GM23248 (cell line): ENCODE results near the gene ASCL2. TPM values are rescaled to one million over a fixed set of nuclear protein-coding genes. Genes with fewer than 3 reads are reported as not detected.
"Not testable (repeated sequence)": the region's sequence is repeated elsewhere in the genome, so short reads cannot be mapped to it uniquely, and the experiment has no call there.

Source experiments
- DNase-seq: peaks from one replicate; pipeline ENCODE4 v3.0.0-alpha.2; 2015
- H2AFZ ChIP-seq: fragments of 200-600 bp; sonication (generic); 2 replicates; pipeline ENCODE4 v1.6.1; 2016; ENCODE audit warnings: antibody characterized with exemption
- H3F3A ChIP-seq: fragments of 200-600 bp; sonication (generic); 2 replicates; pipeline ENCODE4 v1.6.1; 2016; ENCODE audit warnings: mild to moderate bottlenecking, antibody characterized with exemption, mixed run types; ENCODE audit not compliant: insufficient read depth
- H3K27ac ChIP-seq: fragments of 200-600 bp; sonication (generic); 2 replicates; pipeline ENCODE4 v1.5.1; 2016; ENCODE audit warnings: mild to moderate bottlenecking
- H3K27me3 ChIP-seq: fragments of 200-600 bp; sonication (generic); replicated peaks from 2 replicates; pipeline ENCODE4 v1.6.1; 2016; ENCODE audit warnings: mild to moderate bottlenecking; ENCODE audit not compliant: insufficient read depth
- H3K36me3 ChIP-seq: fragments of 200-600 bp; sonication (generic); 2 replicates; pipeline ENCODE4 v1.6.1; 2016; ENCODE audit warnings: low read depth, mild to moderate bottlenecking
- H3K4me1 ChIP-seq: fragments of 200-600 bp; sonication (generic); 2 replicates; pipeline ENCODE4 v1.6.1; 2016; ENCODE audit warnings: mild to moderate bottlenecking; ENCODE audit not compliant: insufficient read depth
- H3K4me2 ChIP-seq: fragments of 200-600 bp; sonication (generic); one replicate; pipeline ENCODE4 v1.6.1; 2016; ENCODE audit warnings: mild to moderate bottlenecking; ENCODE audit not compliant: unreplicated experiment
- H3K4me3 ChIP-seq: fragments of 200-600 bp; sonication (generic); 2 replicates; pipeline ENCODE4 v1.5.1; 2016; ENCODE audit warnings: mild to moderate bottlenecking
- H3K79me2 ChIP-seq: fragments of 200-600 bp; sonication (generic); 2 replicates; pipeline ENCODE4 v1.6.1; 2016; ENCODE audit warnings: mild to moderate bottlenecking; ENCODE audit not compliant: insufficient read depth
- H3K9ac ChIP-seq: fragments of 200-600 bp; sonication (generic); 2 replicates; pipeline ENCODE4 v1.6.1; 2016; ENCODE audit warnings: mild to moderate bottlenecking
- H3K9me2 ChIP-seq: fragments of 200-600 bp; sonication (generic); 2 replicates; pipeline ENCODE4 v1.6.1; 2016; ENCODE audit warnings: mixed run types, mild to moderate bottlenecking, moderate library complexity; ENCODE audit not compliant: insufficient read depth
- H3K9me3 ChIP-seq: fragments of 200-600 bp; sonication (generic); one replicate; pipeline ENCODE4 v1.6.1; 2017; ENCODE audit warnings: low read depth
- H4K20me1 ChIP-seq: fragments of 200-600 bp; sonication (generic); 2 replicates; pipeline ENCODE4 v1.6.0; 2016; ENCODE audit not compliant: insufficient read depth
- EZH2 ChIP-seq: fragments of 200-600 bp; sonication (generic); IDR thresholded peaks from 2 replicates; pipeline ENCODE4 v1.6.1; 2018; ENCODE audit warnings: antibody characterized with exemption, mild to moderate bottlenecking; ENCODE audit not compliant: insufficient read depth, poor library complexity, severe bottlenecking
- EZH2phosphoT487 ChIP-seq: fragments of 200-600 bp; sonication (generic); IDR thresholded peaks from 2 replicates; pipeline ENCODE4 v1.6.1; 2018; ENCODE audit warnings: antibody characterized with exemption, moderate library complexity, mild to moderate bottlenecking, low read depth; ENCODE audit not compliant: insufficient read depth
- WGBS, 2 experiments: methylation state at CpG; one replicate each; pipeline ENCODE4 v1.1.6; 2015 to 2017; ENCODE audit warnings: low lambda C conversion rate in 2 of 2, low coverage in 1 of 2; ENCODE audit errors: missing lambda C conversion rate in 2 of 2; 5-methylcytosine and 5-hydroxymethylcytosine counted together
- in situ Hi-C: fragments of 300-500 bp; cut with MboI; formaldehyde crosslinking; loops from 2 replicates; pipeline ENCODE4 v1.15.0; 2020
- polyA plus RNA-seq: library from polyadenylated mRNA; unstranded; fragments of >200 nt; fragmentation: Nextera tagmentation; extraction: Ambion mirVana; gene quantifications from 2 replicates; pipeline ENCODE4 v1.2.1, GENCODE V29; 2016
- total RNA-seq: library from RNA; depleted of rRNA; stranded (reverse); fragments of >200 nt; shearing (Covaris generic); gene quantifications from 2 replicates; pipeline ENCODE4 v1.2.3, GENCODE V29; 2014

ASCL2 gene
- total and polyA plus RNA-seq, 2 experiments from 2014 or later = not detected

GRCh38 chr11:2290351-2290841, 20.0 kb upstream of the ASCL2 start:
- no peak overlapping the region for H3K4me3 ChIP-seq
- no peaks in the 10 kb centered on the region for H3K4me1 ChIP-seq
- TF ChIP-seq EZH2 (no peak), EZH2phosphoT487 (no peak)
- H3K9ac ChIP-seq = no peak overlapping the region
- H3F3A ChIP-seq = no peaks in the 10 kb centered on the region
- H3K9me2 ChIP-seq = no peaks in the 10 kb centered on the region
- H3K36me3 ChIP-seq = no peaks in the 10 kb centered on the region
- H2AFZ ChIP-seq = no peak overlapping the region
- no peak overlapping the region for H3K27ac ChIP-seq
- 3 to 5% methylated on average over 8 to 10 of the region's 10 CpGs for WGBS, 2 experiments
- H4K20me1 ChIP-seq = no peaks in the 10 kb centered on the region
- peaks cover 33% of the 10 kb centered on the region for H3K27me3 ChIP-seq
- no peaks in the 10 kb centered on the region for H3K9me3 ChIP-seq
- in situ Hi-C loops = loop anchor here (10.0 to 25.0 kb wide), 2 partner anchors 103 to 134 kb away; no protein-coding TSS in a partner anchor
- DNase-seq = no peak
- H3K79me2 ChIP-seq = no peaks in the 10 kb centered on the region
- no peak overlapping the region for H3K4me2 ChIP-seq

- Histone ChIP-seq H3K79me2 (no peaks in the 10 kb centered on the region), H3K9me2 (no peaks in the 10 kb centered on the region), H3K4me3 (no peak overlapping the region), H3K9me3 (no peaks in the 10 kb centered on the region), H4K20me1 (no peaks in the 10 kb centered on the region), H2AFZ (no peak overlapping the region), H3K4me2 (no peak overlapping the region), H3K27ac (no peak overlapping the region), H3F3A (no peaks in the 10 kb centered on the region), H3K27me3 (peaks cover 38% of the 10 kb centered on the region), H3K4me1 (no peaks in the 10 kb centered on the region), H3K9ac (no peak overlapping the region), H3K36me3 (no peaks in the 10 kb centered on the region)
- TF ChIP-seq EZH2phosphoT487 (no peak), EZH2 (no peak)
- in situ Hi-C loops = loop anchor here (10.0 to 25.0 kb wide), 2 partner anchors 103 to 135 kb away; no protein-coding TSS in a partner anchor
- WGBS, 2 experiments = 39 to 40% methylated on average over 10 of the region's 10 CpGs
- no peak for DNase-seq
These were observed 19.5 kb upstream of the ASCL2 start for GRCh38 chr11:2289859-2290258.

GRCh38 chr11:2289350-2289749, 19.0 kb upstream of the ASCL2 start:
- H3K9ac ChIP-seq = no peak overlapping the region
- H3K4me3 ChIP-seq = no peak overlapping the region
- no peak for DNase-seq
- no peaks in the 10 kb centered on the region for H3K9me2 ChIP-seq
- no peak overlapping the region for H3K4me2 ChIP-seq
- no peaks in the 10 kb centered on the region for H4K20me1 ChIP-seq
- H3K27ac ChIP-seq = no peak overlapping the region
- H3K36me3 ChIP-seq = no peaks in the 10 kb centered on the region
- peaks cover 40% of the 10 kb centered on the region for H3K27me3 ChIP-seq
- no peak overlapping the region for H2AFZ ChIP-seq
- WGBS, 2 experiments = 59 to 64% methylated on average over 6 of the region's 6 CpGs
- no peaks in the 10 kb centered on the region for H3K79me2 ChIP-seq
- in situ Hi-C loops = loop anchor here (25.0 kb wide), 1 partner anchor 102 kb away; no protein-coding TSS in a partner anchor
- H3F3A ChIP-seq = no peaks in the 10 kb centered on the region
- H3K4me1 ChIP-seq = no peaks in the 10 kb centered on the region
- no peaks in the 10 kb centered on the region for H3K9me3 ChIP-seq
- TF ChIP-seq EZH2phosphoT487 = no peak
- TF ChIP-seq EZH2 = no peak

- H3K9me2 ChIP-seq = no peaks in the 10 kb centered on the region
- no peaks in the 10 kb centered on the region for H3F3A ChIP-seq
- H4K20me1 ChIP-seq = no peaks in the 10 kb centered on the region
- WGBS, 2 experiments = 16 to 23% methylated on average over 16 of the region's 16 CpGs
- H3K9ac ChIP-seq = no peak overlapping the region
- in situ Hi-C loops = loop anchor here (25.0 kb wide), 1 partner anchor 100 kb away; no protein-coding TSS in a partner anchor
- H2AFZ ChIP-seq = no peak overlapping the region
- H3K36me3 ChIP-seq = no peaks in the 10 kb centered on the region
- H3K4me3 ChIP-seq = no peak overlapping the region
- H3K9me3 ChIP-seq = no peaks in the 10 kb centered on the region
- TF ChIP-seq EZH2 (no peak), EZH2phosphoT487 (no peak)
- DNase-seq = no peak
- H3K4me2 ChIP-seq = no peak overlapping the region
- peaks cover 57% of the 10 kb centered on the region for H3K27me3 ChIP-seq
- H3K4me1 ChIP-seq = no peaks in the 10 kb centered on the region
- no peak overlapping the region for H3K27ac ChIP-seq
- H3K79me2 ChIP-seq = no peaks in the 10 kb centered on the region
These were observed 16.7 kb upstream of the ASCL2 start for GRCh38 chr11:2287091-2287490.

- in situ Hi-C loops = loop anchor here (25.0 kb wide), 1 partner anchor 99 kb away; no protein-coding TSS in a partner anchor
- H3K4me3 ChIP-seq = not testable (repeated sequence)
- WGBS, 2 experiments = 63 to 66% methylated on average over 12 to 13 of the region's 13 CpGs
These were observed 16.0 kb upstream of the ASCL2 start for GRCh38 chr11:2286350-2286749.

More at GRCh38 chr11:2286350-2286749, 16.0 kb upstream of the ASCL2 start:
- H3K9ac ChIP-seq, H3K9me2 ChIP-seq, DNase-seq, H3K79me2 ChIP-seq, H4K20me1 ChIP-seq, H3K27ac ChIP-seq, H3F3A ChIP-seq, H3K36me3 ChIP-seq, H3K4me2 ChIP-seq, H2AFZ ChIP-seq, H3K4me1 ChIP-seq, H3K9me3 ChIP-seq: not testable (repeated sequence)
- peaks cover 61% of the 10 kb centered on the region for H3K27me3 ChIP-seq
